Activated CD8-positive, alpha-beta memory T cell treated with anti-CD3 and anti-CD28 coated beads, Interleukin-2, amount 10 ng/mL, durations not matched to agents 7 days and 5 days (primary cell): Measurements from ENCODE around the gene TNNT3. TPM values are rescaled to one million over a fixed set of nuclear protein-coding genes. Genes with fewer than 3 reads are reported as not detected.
A peak's percentile ranks its signal among the peaks of the same experiment; 100 is the strongest.

Experiments
- ATAC-seq: fragments of 150-1000 bp; cut with Tn5 transposase; one replicate; pipeline ENCODE4 v1.10.0; 2021; ENCODE audit warnings: moderate library complexity
- CTCF ChIA-PET: fragments of 350-600 bp; sonication (Branson Sonifier 250); formaldehyde crosslinking; loops from one replicate; lab custom pipeline; 2021; ENCODE audit warnings: antibody characterized with exemption; lab: Charles Lee
- DNase-seq: peaks from one replicate; pipeline ENCODE4 v3.0.0-alpha.2; 2020
- H3K27ac Mint-ChIP-seq: one replicate; pipeline ENCODE4 v1.8.0; 2021; ENCODE audit warnings: mild to moderate bottlenecking, mixed read lengths
- H3K27me3 Mint-ChIP-seq: one replicate; pipeline ENCODE4 v1.8.0; 2021; ENCODE audit warnings: mixed read lengths
- H3K36me3 Mint-ChIP-seq: one replicate; pipeline ENCODE4 v1.8.0; 2021; ENCODE audit warnings: mild to moderate bottlenecking, mixed read lengths
- H3K4me1 Mint-ChIP-seq: one replicate; pipeline ENCODE4 v1.8.0; 2021; ENCODE audit warnings: mixed read lengths
- H3K4me3 Mint-ChIP-seq: one replicate; pipeline ENCODE4 v1.8.0; 2021; ENCODE audit warnings: mild to moderate bottlenecking, moderate library complexity, mixed read lengths
- H3K9me3 Mint-ChIP-seq: one replicate; pipeline ENCODE4 v1.8.0; 2022; ENCODE audit warnings: low read depth, mixed read lengths
- total RNA-seq, 2 experiments: library from RNA; stranded (reverse); gene quantifications; one replicate each; pipeline ENCODE4 v1.2.3, GENCODE V29; 2021

The TNNT3 gene
- total RNA-seq, 2 experiments from 2014 or later, result 1.1 to 7.6 TPM

GRCh38 chr11:1877211-1878136 lies 42.0 kb upstream of the TNNT3 start:
- Mint-ChIP-seq H3K4me1 (peaks cover 8% of the 10 kb centered on the region), H3K4me3 (no peak overlapping the region), H3K36me3 (no peaks in the 10 kb centered on the region), H3K27me3 (no peaks in the 10 kb centered on the region), H3K9me3 (no peaks in the 10 kb centered on the region), H3K27ac (no peak overlapping the region)
- CTCF ChIA-PET, result interaction anchor here (0.9 to 2.2 kb wide), 5 partner anchors 12 to 184 kb away, joined by 3 to 10 read pairs (median 7); partner anchors contain the start of genes LSP1 and MRPL23
- ATAC-seq (no peak), DNase-seq (no peak)

GRCh38 chr11:1878137-1879031 lies 41.1 kb upstream of the TNNT3 start:
- DNase-seq (no peak), ATAC-seq (no peak)
- no peaks in the 10 kb centered on the region for H3K27me3 Mint-ChIP-seq
- H3K36me3 Mint-ChIP-seq, result no peaks in the 10 kb centered on the region
- no peaks in the 10 kb centered on the region for H3K9me3 Mint-ChIP-seq
- CTCF ChIA-PET, result interaction anchor here (1.0 to 2.2 kb wide), 3 partner anchors 24 to 185 kb away, joined by 3 to 10 read pairs (median 3); no protein-coding TSS in a partner anchor
- peaks cover 4% of the 10 kb centered on the region for H3K4me1 Mint-ChIP-seq
- no peak overlapping the region for H3K4me3 Mint-ChIP-seq
- H3K27ac Mint-ChIP-seq, result no peak overlapping the region

- CTCF ChIA-PET, result interaction anchor here (1.0 to 1.2 kb wide), 2 partner anchors 25 to 47 kb away, joined by 3 read pairs; no protein-coding TSS in a partner anchor
- Mint-ChIP-seq H3K36me3 (peaks cover 1% of the 10 kb centered on the region), H3K27ac (no peak overlapping the region), H3K4me3 (no peak overlapping the region), H3K27me3 (no peaks in the 10 kb centered on the region), H3K4me1 (peaks cover 4% of the 10 kb centered on the region), H3K9me3 (no peaks in the 10 kb centered on the region)
- DNase-seq, result no peak
- ATAC-seq, result no peak
Observed at GRCh38 chr11:1879342-1879940, 40.1 kb upstream of the TNNT3 start.

- DNase-seq (no peak), ATAC-seq (no peak)
- Mint-ChIP-seq H3K27me3 (no peaks in the 10 kb centered on the region), H3K4me1 (peaks cover 4% of the 10 kb centered on the region), H3K4me3 (no peak overlapping the region), H3K36me3 (peaks cover 1% of the 10 kb centered on the region), H3K27ac (no peak overlapping the region), H3K9me3 (no peaks in the 10 kb centered on the region)
- CTCF ChIA-PET, result no interaction called here
Observed at GRCh38 chr11:1879941-1880720, 39.4 kb upstream of the TNNT3 start.

- CTCF ChIA-PET, result interaction anchor here (1.9 to 2.8 kb wide), 6 partner anchors 11 to 228 kb away, joined by 11 to 69 read pairs (median 15); partner anchors contain the start of genes LSP1 and TNNI2
- H3K36me3 Mint-ChIP-seq, result peaks cover 1% of the 10 kb centered on the region
- no peaks in the 10 kb centered on the region for H3K27me3 Mint-ChIP-seq
- no peak overlapping the region for H3K27ac Mint-ChIP-seq
- ATAC-seq (no peak), DNase-seq (no peak)
- H3K4me1 Mint-ChIP-seq, result peaks cover 4% of the 10 kb centered on the region
- no peaks in the 10 kb centered on the region for H3K9me3 Mint-ChIP-seq
- H3K4me3 Mint-ChIP-seq, result no peak overlapping the region
Observed at GRCh38 chr11:1880746-1881441, 38.6 kb upstream of the TNNT3 start.

GRCh38 chr11:1881442-1882264 lies 37.9 kb upstream of the TNNT3 start:
- ATAC-seq (peak; percentile 18), DNase-seq (no peak)
- no peak overlapping the region for H3K27ac Mint-ChIP-seq
- H3K36me3 Mint-ChIP-seq, result peaks cover 1% of the 10 kb centered on the region
- no peaks in the 10 kb centered on the region for H3K9me3 Mint-ChIP-seq
- peaks cover 4% of the 10 kb centered on the region for H3K4me1 Mint-ChIP-seq
- no peaks in the 10 kb centered on the region for H3K27me3 Mint-ChIP-seq
- H3K4me3 Mint-ChIP-seq, result no peak overlapping the region
- CTCF ChIA-PET, result interaction anchor here (0.7 to 3.2 kb wide), 47 partner anchors 10 to 307 kb away, joined by 3 to 69 read pairs (median 5); partner anchors contain the start of genes H19, IFITM10, LSP1 and MRPL23

- peak; percentile 91 for ATAC-seq
- CTCF ChIA-PET, result interaction anchor here (0.7 to 3.2 kb wide), 47 partner anchors 9 to 308 kb away, joined by 3 to 69 read pairs (median 5); partner anchors contain the start of genes H19, IFITM10, LSP1 and MRPL23
- Mint-ChIP-seq H3K27me3 (no peaks in the 10 kb centered on the region), H3K4me1 (peaks cover 4% of the 10 kb centered on the region), H3K9me3 (no peaks in the 10 kb centered on the region), H3K4me3 (no peak overlapping the region), H3K36me3 (peaks cover 2% of the 10 kb centered on the region), H3K27ac (no peak overlapping the region)
- peak; percentile 77 for DNase-seq
Observed at GRCh38 chr11:1882265-1883238, 37.0 kb upstream of the TNNT3 start.

GRCh38 chr11:1883346-1884302 lies 35.9 kb upstream of the TNNT3 start:
- Mint-ChIP-seq H3K9me3 (no peaks in the 10 kb centered on the region), H3K36me3 (peaks cover 6% of the 10 kb centered on the region), H3K4me1 (peaks cover 15% of the 10 kb centered on the region), H3K27me3 (no peaks in the 10 kb centered on the region), H3K27ac (no peak overlapping the region), H3K4me3 (no peak overlapping the region)
- DNase-seq (no peak), ATAC-seq (no peak)
- CTCF ChIA-PET, result interaction anchor here (0.9 to 3.2 kb wide), 12 partner anchors 8 to 117 kb away, joined by 3 to 69 read pairs (median 10); partner anchors contain the start of genes LSP1, MRPL23, PRR33 and TNNI2

GRCh38 chr11:1884303-1884700 lies 35.2 kb upstream of the TNNT3 start:
- Mint-ChIP-seq H3K27me3 (no peaks in the 10 kb centered on the region), H3K4me1 (peaks cover 20% of the 10 kb centered on the region), H3K27ac (no peak overlapping the region), H3K4me3 (no peak overlapping the region), H3K36me3 (peaks cover 10% of the 10 kb centered on the region), H3K9me3 (no peaks in the 10 kb centered on the region)
- ATAC-seq (no peak), DNase-seq (no peak)
- CTCF ChIA-PET, result interaction anchor here (0.9 to 3.2 kb wide), 3 partner anchors 30 to 63 kb away, joined by 3 to 28 read pairs (median 3); partner anchors contain the start of gene MRPL23
